ENCODE data around the gene ELMO2. TPM values are rescaled to one million over a fixed set of nuclear protein-coding genes. Genes with fewer than 3 reads are reported as not detected.

The ELMO2 gene
- total RNA-seq, 1 experiment from 2014 or later: 28.4 TPM

- TF ChIP-seq FOXP4 (CRISPR knock-in tag; IDR thresholded peaks at IDR 0.05) (no peak), ERG (CRISPR knock-in tag; IDR thresholded peaks at IDR 0.05) (no peak), ZBTB21 (CRISPR knock-in tag; IDR thresholded peaks at IDR 0.05; ENCODE audit: borderline replicate concordance) (no peak), ETV6 (CRISPR knock-in tag; IDR thresholded peaks at IDR 0.05) (no peak), JAZF1 (CRISPR knock-in tag; IDR thresholded peaks at IDR 0.05) (no peak)
Observed at GRCh38 chr20:46406986-46407670, 713 bp upstream of the ELMO2 start (continued).

- DNase-seq (ENCODE audit: low spot score) (no peak), ATAC-seq (no peak)
- Mint-ChIP-seq H3K4me3 (no peak overlapping the region), H3K27ac (no peak overlapping the region), H3K36me3 (peaks cover 2% of the 10 kb centered on the region; the same call in 1 of the 2 replicates), H3K9me3 (no peaks in the 10 kb centered on the region), H3K27me3 (ENCODE audit: low read depth) (no peaks in the 10 kb centered on the region), H3K4me1 (peaks cover 31% of the 10 kb centered on the region)
- ChIA-PET POLR2A (no interaction called here), CTCF (interaction anchor here (1.4 kb wide), 1 partner anchor 53 kb away, joined by 5 read pairs; no protein-coding TSS in a partner anchor)
- TF ChIP-seq FOXP1 (CRISPR knock-in tag; IDR thresholded peaks at IDR 0.05; ENCODE audit: borderline replicate concordance) (no peak), ZNF219 (CRISPR knock-in tag; IDR thresholded peaks at IDR 0.05; ENCODE audit: borderline replicate concordance) (no peak), FOXP4 (CRISPR knock-in tag; IDR thresholded peaks at IDR 0.05) (no peak), TEAD4 (CRISPR knock-in tag; IDR thresholded peaks at IDR 0.05) (no peak), IRF1 (CRISPR knock-in tag; IDR thresholded peaks at IDR 0.05) (no peak), ZNF138 (CRISPR knock-in tag; conservative IDR thresholded peaks at IDR 0.05) (no peak)
Observed at GRCh38 chr20:46402331-46402811, 4.0 kb downstream of the ELMO2 start.

GRCh38 chr20:46401478-46401860, 4.9 kb downstream of the ELMO2 start:
- no peak for DNase-seq (ENCODE audit: low spot score)

More at GRCh38 chr20:46401478-46401860, 4.9 kb downstream of the ELMO2 start:
- peaks cover 2% of the 10 kb centered on the region; the same call in 1 of the 2 replicates for H3K36me3 Mint-ChIP-seq
- TF ChIP-seq NR1H2 (CRISPR knock-in tag; IDR thresholded peaks at IDR 0.05) (no peak), ZNF532 (CRISPR knock-in tag; IDR thresholded peaks at IDR 0.05; ENCODE audit: borderline replicate concordance) (no peak), IRF2 (CRISPR knock-in tag; IDR thresholded peaks at IDR 0.05; ENCODE audit: borderline replicate concordance, low read depth) (no peak), SMAD3 (CRISPR knock-in tag; IDR thresholded peaks at IDR 0.05; ENCODE audit: borderline replicate concordance) (no peak), MXD4 (CRISPR knock-in tag; IDR thresholded peaks at IDR 0.05; ENCODE audit: borderline replicate concordance) (no peak), ATF2 (CRISPR knock-in tag; IDR thresholded peaks at IDR 0.05; ENCODE audit: borderline replicate concordance, low read depth) (no peak), ZNF232 (CRISPR knock-in tag; IDR thresholded peaks at IDR 0.05) (no peak), FOXP1 (CRISPR knock-in tag; IDR thresholded peaks at IDR 0.05; ENCODE audit: borderline replicate concordance) (no peak), MAX (CRISPR knock-in tag; IDR thresholded peaks at IDR 0.05) (no peak)
- H3K27ac Mint-ChIP-seq: peak overlapping the region; percentile 61
- ChIA-PET CTCF (interaction anchor here (1.1 to 3.9 kb wide), 4 partner anchors 37 to 273 kb away, joined by 4 to 15 read pairs (median 8); no protein-coding TSS in a partner anchor), POLR2A (interaction anchor here (1.3 kb wide), 1 partner anchor 38 kb away, joined by 5 read pairs; no protein-coding TSS in a partner anchor)
- ATAC-seq: no peak
- H3K27me3 Mint-ChIP-seq (ENCODE audit: low read depth): no peaks in the 10 kb centered on the region
- no peaks in the 10 kb centered on the region for H3K9me3 Mint-ChIP-seq
- no peak overlapping the region for H3K4me3 Mint-ChIP-seq
- peaks cover 28% of the 10 kb centered on the region for H3K4me1 Mint-ChIP-seq
